ENCODE data around the gene SLCO4A1.

DNA sequence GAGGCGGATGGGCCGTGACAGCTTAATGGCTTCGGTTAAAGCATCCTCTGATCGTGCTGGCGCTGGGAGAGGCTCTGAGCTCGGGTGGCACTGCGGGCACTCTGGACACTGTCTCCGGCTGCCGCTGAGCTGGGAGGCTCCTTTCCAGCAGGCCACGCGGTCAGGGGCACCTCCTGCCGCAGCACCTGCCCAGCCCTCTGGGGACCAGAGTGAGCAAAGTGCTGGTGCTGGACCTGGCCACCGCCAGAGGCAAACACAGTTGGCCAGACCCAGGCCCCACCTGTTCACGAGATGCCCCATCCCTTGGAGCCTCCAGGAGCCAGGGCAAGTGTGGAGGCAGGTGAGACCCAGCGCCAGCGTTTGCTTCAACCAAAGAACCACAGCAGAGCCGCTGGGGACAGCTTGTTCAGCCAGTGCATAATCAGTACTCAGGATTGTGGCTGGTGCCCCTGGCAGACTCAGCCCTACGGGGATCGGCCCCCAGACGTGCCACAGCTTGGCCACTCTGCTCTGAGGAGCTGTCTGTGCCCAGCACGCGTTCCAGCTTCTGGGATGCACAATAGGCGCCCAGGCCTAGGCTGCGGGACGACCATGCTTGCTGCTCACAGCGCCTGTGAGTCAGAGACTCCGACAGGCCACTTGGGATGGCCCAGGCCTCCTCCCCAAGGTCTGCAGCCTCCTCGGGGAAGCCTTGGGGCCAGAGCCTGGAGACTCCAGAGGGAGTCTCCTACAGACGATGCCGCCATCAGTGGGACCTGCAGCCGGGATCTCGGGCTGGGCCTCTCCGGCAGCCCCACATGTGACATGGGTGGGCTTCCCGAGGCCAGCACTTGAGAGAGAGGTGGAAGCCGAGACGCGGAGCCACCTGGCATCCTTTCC is 38.2 kb upstream of the SLCO4A1 start:
- no peak for TF ChIP-seq ZNF444 (CRISPR knock-in tag; IDR thresholded peaks at IDR 0.05)
- no peak for TF ChIP-seq KLF13 (tag; IDR thresholded peaks at IDR 0.05; ENCODE audit: borderline replicate concordance, low read depth)
- no peak for TF ChIP-seq SRF (CRISPR knock-in tag; IDR thresholded peaks at IDR 0.05)
- no peak for TF ChIP-seq YY1 (IDR thresholded peaks at IDR 0.05; ENCODE audit: borderline replicate concordance in 1 of 3, control insufficient read depth in 1 of 3, extremely low read depth in 1 of 3, insufficient read depth in 3 of 3, insufficient read length in 1 of 3, insufficient replicate concordance in 2 of 3, low read depth in 1 of 3, low read length in 2 of 3)
- TF ChIP-seq PHF20 (IDR thresholded peaks at IDR 0.05; ENCODE audit: partially characterized antibody): no peak
- TF ChIP-seq, protein P1, sequence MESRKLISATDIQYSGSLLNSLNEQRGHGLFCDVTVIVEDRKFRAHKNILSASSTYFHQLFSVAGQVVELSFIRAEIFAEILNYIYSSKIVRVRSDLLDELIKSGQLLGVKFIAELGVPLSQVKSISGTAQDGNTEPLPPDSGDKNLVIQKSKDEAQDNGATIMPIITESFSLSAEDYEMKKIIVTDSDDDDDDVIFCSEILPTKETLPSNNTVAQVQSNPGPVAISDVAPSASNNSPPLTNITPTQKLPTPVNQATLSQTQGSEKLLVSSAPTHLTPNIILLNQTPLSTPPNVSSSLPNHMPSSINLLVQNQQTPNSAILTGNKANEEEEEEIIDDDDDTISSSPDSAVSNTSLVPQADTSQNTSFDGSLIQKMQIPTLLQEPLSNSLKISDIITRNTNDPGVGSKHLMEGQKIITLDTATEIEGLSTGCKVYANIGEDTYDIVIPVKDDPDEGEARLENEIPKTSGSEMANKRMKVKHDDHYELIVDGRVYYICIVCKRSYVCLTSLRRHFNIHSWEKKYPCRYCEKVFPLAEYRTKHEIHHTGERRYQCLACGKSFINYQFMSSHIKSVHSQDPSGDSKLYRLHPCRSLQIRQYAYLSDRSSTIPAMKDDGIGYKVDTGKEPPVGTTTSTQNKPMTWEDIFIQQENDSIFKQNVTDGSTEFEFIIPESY (CRISPR knock-in tag; IDR thresholded peaks at IDR 0.05): no peak
- TF ChIP-seq, protein P2, sequence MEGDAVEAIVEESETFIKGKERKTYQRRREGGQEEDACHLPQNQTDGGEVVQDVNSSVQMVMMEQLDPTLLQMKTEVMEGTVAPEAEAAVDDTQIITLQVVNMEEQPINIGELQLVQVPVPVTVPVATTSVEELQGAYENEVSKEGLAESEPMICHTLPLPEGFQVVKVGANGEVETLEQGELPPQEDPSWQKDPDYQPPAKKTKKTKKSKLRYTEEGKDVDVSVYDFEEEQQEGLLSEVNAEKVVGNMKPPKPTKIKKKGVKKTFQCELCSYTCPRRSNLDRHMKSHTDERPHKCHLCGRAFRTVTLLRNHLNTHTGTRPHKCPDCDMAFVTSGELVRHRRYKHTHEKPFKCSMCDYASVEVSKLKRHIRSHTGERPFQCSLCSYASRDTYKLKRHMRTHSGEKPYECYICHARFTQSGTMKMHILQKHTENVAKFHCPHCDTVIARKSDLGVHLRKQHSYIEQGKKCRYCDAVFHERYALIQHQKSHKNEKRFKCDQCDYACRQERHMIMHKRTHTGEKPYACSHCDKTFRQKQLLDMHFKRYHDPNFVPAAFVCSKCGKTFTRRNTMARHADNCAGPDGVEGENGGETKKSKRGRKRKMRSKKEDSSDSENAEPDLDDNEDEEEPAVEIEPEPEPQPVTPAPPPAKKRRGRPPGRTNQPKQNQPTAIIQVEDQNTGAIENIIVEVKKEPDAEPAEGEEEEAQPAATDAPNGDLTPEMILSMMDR (IDR thresholded peaks at IDR 0.05 in 2 of 3, conservative IDR thresholded peaks at IDR 0.05 in 1 of 3; ENCODE audit: insufficient read depth in 2 of 3, low read depth in 1 of 3, low read length in 3 of 3): no peak
- no peak for TF ChIP-seq ERF (CRISPR knock-in tag; IDR thresholded peaks at IDR 0.05)
- TF ChIP-seq EZH2 (IDR thresholded peaks at IDR 0.05; ENCODE audit: borderline replicate concordance, low read depth, low read length): no peak
- no peak for TF ChIP-seq FOXM1 (IDR thresholded peaks at IDR 0.05; ENCODE audit: low read depth)
- no peak for TF ChIP-seq FOXM1 (CRISPR knock-in tag; IDR thresholded peaks at IDR 0.05; ENCODE audit: low read depth)
- TF ChIP-seq, protein P3, sequence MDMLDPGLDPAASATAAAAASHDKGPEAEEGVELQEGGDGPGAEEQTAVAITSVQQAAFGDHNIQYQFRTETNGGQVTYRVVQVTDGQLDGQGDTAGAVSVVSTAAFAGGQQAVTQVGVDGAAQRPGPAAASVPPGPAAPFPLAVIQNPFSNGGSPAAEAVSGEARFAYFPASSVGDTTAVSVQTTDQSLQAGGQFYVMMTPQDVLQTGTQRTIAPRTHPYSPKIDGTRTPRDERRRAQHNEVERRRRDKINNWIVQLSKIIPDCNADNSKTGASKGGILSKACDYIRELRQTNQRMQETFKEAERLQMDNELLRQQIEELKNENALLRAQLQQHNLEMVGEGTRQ (CRISPR knock-in tag; IDR thresholded peaks at IDR 0.05): no peak
- TF ChIP-seq DIDO1 (tag; IDR thresholded peaks at IDR 0.05; ENCODE audit: low read depth): no peak
- TF ChIP-seq BCOR (IDR thresholded peaks at IDR 0.05): no peak

Data from K562 (cell line).